Measurements from ENCODE around the gene CUX1.
"Not testable (repeated sequence)": the region's sequence is repeated elsewhere in the genome, so short reads cannot be mapped to it uniquely, and the experiment has no call there.

Gene CUX1

GRCh38 chr7:102328863-102329262 lies 511.4 kb downstream of the CUX1 start:
- DNase-seq = not testable (repeated sequence)

GRCh38 chr7:102329366-102329765 lies 511.9 kb downstream of the CUX1 start:
- not testable (repeated sequence) for DNase-seq

- not testable (repeated sequence) for DNase-seq
These were observed 513.4 kb downstream of the CUX1 start for GRCh38 chr7:102330666-102331460.
